Fibroblast of lung (primary cell): ENCODE data around the gene DDX27. TPM values are rescaled to one million over a fixed set of nuclear protein-coding genes. Genes with fewer than 3 reads are reported as not detected.

Experiments used
- DNase-seq, 2 donors: peaks; one replicate each; pipeline versions ENCODE4 v3.0.0 to v3.0.0-alpha.2; 2010; ENCODE audit warnings: low read depth in 2 of 2
- H2AFZ ChIP-seq: 2 replicates; pipeline ENCODE4 v1.5.1; 2012; ENCODE audit warnings: low read length, control low read depth, inconsistent platforms
- H3K27ac ChIP-seq: 2 replicates; pipeline ENCODE4 v1.5.1; 2011; ENCODE audit warnings: low read length, control low read depth; ENCODE audit not compliant: insufficient read depth
- H3K27me3 ChIP-seq: 2 replicates; pipeline ENCODE4 v1.5.1; 2011; ENCODE audit warnings: mild to moderate bottlenecking, low read length; ENCODE audit not compliant: control insufficient read depth, insufficient read depth
- H3K36me3 ChIP-seq: 2 replicates; pipeline ENCODE4 v1.5.1; 2011; ENCODE audit warnings: low read length; ENCODE audit not compliant: control insufficient read depth, insufficient read depth
- H3K4me1 ChIP-seq: 2 replicates; pipeline ENCODE4 v1.5.1; 2011; ENCODE audit warnings: low read length; ENCODE audit not compliant: control insufficient read depth, insufficient read depth; ENCODE audit errors: extremely low read depth
- H3K4me2 ChIP-seq: 2 replicates; pipeline ENCODE4 v1.5.1; 2011; ENCODE audit warnings: low read length, control low read depth; ENCODE audit not compliant: insufficient read depth; ENCODE audit errors: extremely low read depth
- H3K4me3 ChIP-seq, 4 experiments: fragments of 200-600 bp in 1 of 4; sonication (generic) in 1 of 4; replicated peaks in 1 of 4; 2 replicates each; pipeline ENCODE4 v1.5.1; 2011 to 2016; ENCODE audit warnings: low read length in 4 of 4, low read depth in 3 of 4, mild to moderate bottlenecking in 3 of 4, control low read depth in 2 of 4, inconsistent platforms in 1 of 4, mixed read lengths in 1 of 4; ENCODE audit not compliant: insufficient read depth in 1 of 4; ENCODE audit errors: control extremely low read depth in 1 of 4
- H3K79me2 ChIP-seq: 2 replicates; pipeline ENCODE4 v1.5.1; 2012; ENCODE audit warnings: mild to moderate bottlenecking, low read length, inconsistent platforms; ENCODE audit not compliant: control insufficient read depth, insufficient read depth
- H3K9ac ChIP-seq: 2 replicates; pipeline ENCODE4 v1.5.1; 2011; ENCODE audit warnings: mild to moderate bottlenecking, low read length, control low read depth; ENCODE audit not compliant: insufficient read depth
- H3K9me3 ChIP-seq: 2 replicates; pipeline ENCODE4 v1.5.1; 2012; ENCODE audit warnings: low read depth, low read length; ENCODE audit not compliant: control insufficient read depth, insufficient read depth
- H4K20me1 ChIP-seq: 2 replicates; pipeline ENCODE4 v1.5.1; 2011; ENCODE audit warnings: low read length; ENCODE audit not compliant: control insufficient read depth, insufficient read depth; ENCODE audit errors: extremely low read depth
- CTCF ChIP-seq, 2 donors: IDR thresholded peaks in 1 of 2; conservative IDR thresholded peaks in 1 of 2; 1 replicate in 1 of 2; 2 replicates in 1 of 2; pipeline ENCODE4 v1.5.1; 2011 to 2012; ENCODE audit warnings: low read length in 2 of 2, control low read depth in 1 of 2, inconsistent platforms in 1 of 2, low read depth in 1 of 2, mild to moderate bottlenecking in 1 of 2
- EZH2 ChIP-seq: IDR thresholded peaks from 2 replicates; pipeline ENCODE4 v1.5.1; 2012; ENCODE audit warnings: low read length, control low read depth, mild to moderate bottlenecking; ENCODE audit errors: missing control alignments
- polyA plus RNA-seq, 2 donors: library from polyadenylated mRNA; depleted of rRNA in 1 of 2; stranded (reverse) in 1 of 2; unstranded in 1 of 2; fragments of >200 nt; gene quantifications; 2 replicates each; pipeline ENCODE4 v1.2.1, GENCODE V29; 2011 to 2012; ENCODE audit warnings: missing spikeins in 1 of 2
- total RNA-seq: library from RNA; depleted of rRNA; stranded (reverse); fragments of >200 nt; gene quantifications from 2 replicates; pipeline ENCODE4 v1.2.1, GENCODE V29; 2014

The DDX27 gene
- total and polyA plus RNA-seq, 2 donors (not counting 1 experiment from before 2014, with no cell fraction given) = 24.7 to 32.5 TPM

GRCh38 chr20:49280463-49281058, 61.3 kb downstream of the DDX27 start:
- Histone ChIP-seq H3K4me1 (peaks cover 2% of the 10 kb centered on the region), H3K4me3 (peak overlapping the region; percentile 64 to 100 (median 91)), H3K36me3 (peaks cover 42% of the 10 kb centered on the region), H2AFZ (no peak overlapping the region), H3K9ac (no peak overlapping the region), H3K4me2 (peak overlapping the region; percentile 81), H4K20me1 (peaks cover 8% of the 10 kb centered on the region), H3K79me2 (peaks cover 89% of the 10 kb centered on the region), H3K9me3 (peaks cover 10% of the 10 kb centered on the region), H3K27me3 (no peaks in the 10 kb centered on the region), H3K27ac (no peak overlapping the region)
- no peak for TF ChIP-seq EZH2
- TF ChIP-seq CTCF (conservative IDR thresholded peaks at IDR 0.05 in 1 of 2, IDR thresholded peaks at IDR 0.05 in 1 of 2; ENCODE audit: low read depth in 1 of 2, low read length in 2 of 2) = no peak
- no peak for DNase-seq

- H3K79me2 ChIP-seq = peaks cover 89% of the 10 kb centered on the region
- H3K4me1 ChIP-seq = no peaks in the 10 kb centered on the region
- H3K27ac ChIP-seq = no peak overlapping the region
- peaks cover 5% of the 10 kb centered on the region for H4K20me1 ChIP-seq
- peak overlapping the region; percentile 81 for H3K4me2 ChIP-seq
- no peak overlapping the region for H3K9ac ChIP-seq
- TF ChIP-seq EZH2 (no peak), CTCF (conservative IDR thresholded peaks at IDR 0.05 in 1 of 2, IDR thresholded peaks at IDR 0.05 in 1 of 2; ENCODE audit: low read depth in 1 of 2, low read length in 2 of 2) (no peak)
- H3K36me3 ChIP-seq = peaks cover 47% of the 10 kb centered on the region
- peaks cover 12% of the 10 kb centered on the region for H3K9me3 ChIP-seq
- H3K4me3 ChIP-seq = peak overlapping the region; percentile 44 to 100 (median 80)
- H3K27me3 ChIP-seq = no peaks in the 10 kb centered on the region
- peak; percentile 38 to 53 for DNase-seq
- H2AFZ ChIP-seq = no peak overlapping the region
These were observed 62.1 kb downstream of the DDX27 start for GRCh38 chr20:49281059-49281912.

GRCh38 chr20:49281913-49282467, 62.8 kb downstream of the DDX27 start:
- DNase-seq = no peak
- Histone ChIP-seq H3K27ac (no peak overlapping the region), H3K36me3 (peaks cover 54% of the 10 kb centered on the region), H3K4me1 (no peaks in the 10 kb centered on the region), H3K79me2 (peaks cover 92% of the 10 kb centered on the region), H3K4me2 (peak overlapping the region; percentile 30), H2AFZ (no peak overlapping the region), H3K9me3 (peaks cover 16% of the 10 kb centered on the region), H3K4me3 (peak overlapping the region in 3 of 4 experiments; percentile 64 to 100 (median 96)), H3K9ac (no peak overlapping the region), H3K27me3 (no peaks in the 10 kb centered on the region), H4K20me1 (peaks cover 9% of the 10 kb centered on the region)
- TF ChIP-seq CTCF (conservative IDR thresholded peaks at IDR 0.05 in 1 of 2, IDR thresholded peaks at IDR 0.05 in 1 of 2; ENCODE audit: low read depth in 1 of 2, low read length in 2 of 2) (no peak), EZH2 (no peak)
